HCT116 (cell line): Measurements from ENCODE around the gene KMT2B.

ENCODE experiments used
- CEBPB ChIP-seq: IDR thresholded peaks from 2 replicates; pipeline ENCODE4 v1.6.1; 2012; ENCODE audit warnings: low read depth
- CTCF ChIP-seq, 3 experiments: fragments of 200-600 bp in 1 of 3; sonication (generic) in 1 of 3; IDR thresholded peaks in 2 of 3; conservative IDR thresholded peaks in 1 of 3; 2 replicates each; pipeline ENCODE4 v1.5.1; 2012 to 2017; ENCODE audit warnings: low read depth in 2 of 3, low read length in 2 of 3, antibody characterized with exemption in 1 of 3, borderline replicate concordance in 1 of 3, control low read depth in 1 of 3, mild to moderate bottlenecking in 1 of 3, mixed read lengths in 1 of 3, mixed run types in 1 of 3, moderate library complexity in 1 of 3; ENCODE audit not compliant: insufficient read depth in 1 of 3
- EZH2 ChIP-seq: fragments of 200-600 bp; sonication (generic); IDR thresholded peaks from 2 replicates; pipeline ENCODE4 v1.6.1; 2017; ENCODE audit warnings: antibody characterized with exemption, mixed run types
- EZH2phosphoT487 ChIP-seq: fragments of 200-600 bp; IDR thresholded peaks from 2 replicates; pipeline ENCODE4 v1.6.1; 2018; ENCODE audit warnings: antibody characterized with exemption, borderline replicate concordance
- MAX ChIP-seq: IDR thresholded peaks from 2 replicates; pipeline ENCODE4 v1.6.1; 2012
- POLR2A ChIP-seq: IDR thresholded peaks from 2 replicates; pipeline ENCODE4 v1.7.0; 2011; ENCODE audit warnings: borderline replicate concordance; ENCODE audit not compliant: insufficient read depth, insufficient read length; ENCODE audit errors: extremely low read depth
- POLR2AphosphoS5 ChIP-seq: IDR thresholded peaks from 2 replicates; pipeline ENCODE4 v1.6.1; 2011; ENCODE audit warnings: mild to moderate bottlenecking, low read depth, low read length, moderate library complexity
- RAD21 ChIP-seq: IDR thresholded peaks from 2 replicates; pipeline ENCODE4 v1.6.1; 2012; ENCODE audit warnings: low read depth, mild to moderate bottlenecking
- SIN3A ChIP-seq: IDR thresholded peaks from 2 replicates; pipeline ENCODE4 v1.6.1; 2012; ENCODE audit warnings: low read depth
- SRF ChIP-seq: IDR thresholded peaks from 2 replicates; pipeline ENCODE4 v1.6.1; 2012; ENCODE audit warnings: low read depth
- ZFX ChIP-seq: fragments of 450-650 bp; IDR thresholded peaks from 2 replicates; pipeline ENCODE4 v1.6.1; 2017
- ZNF274 ChIP-seq: fragments of 200-500 bp; sonication (Bioruptor generic); IDR thresholded peaks from 2 replicates; pipeline ENCODE4 v1.6.1; 2014; ENCODE audit warnings: mild to moderate bottlenecking, low read depth, low read length, inconsistent platforms

GRCh38 chr19:35669974-35670373 is 47.8 kb upstream of the KMT2B start:
- TF ChIP-seq EZH2 (no peak), CTCF (IDR thresholded peaks at IDR 0.05 in 2 of 3, conservative IDR thresholded peaks at IDR 0.05 in 1 of 3; ENCODE audit: borderline replicate concordance in 1 of 3, insufficient read depth in 1 of 3, low read depth in 2 of 3, low read length in 2 of 3) (no peak), POLR2A (no peak), MAX (no peak), SIN3A (no peak), CEBPB (no peak), POLR2AphosphoS5 (no peak), ZFX (no peak), EZH2phosphoT487 (no peak), RAD21 (no peak), SRF (no peak), ZNF274 (no peak)
